Stimulated activated CD4-positive, alpha-beta T cell treated with anti-CD3 and anti-CD28 coated beads, Interleukin-15, amount 100 ng/mL, for 24 hours (primary cell): ENCODE data around the gene KCTD1.

Experiments
- DNase-seq: peaks from one replicate; pipeline ENCODE4 v3.0.0-alpha.2; 2020

The KCTD1 gene

GRCh38 chr18:26421503-26421902, 126.8 kb downstream of the KCTD1 start:
- DNase-seq = no peak

- no peak for DNase-seq
Observed at GRCh38 chr18:26419746-26420145, 128.6 kb downstream of the KCTD1 start.

GRCh38 chr18:26418225-26418624, 130.1 kb downstream of the KCTD1 start:
- no peak for DNase-seq

GRCh38 chr18:26417190-26417589, 131.2 kb downstream of the KCTD1 start:
- no peak for DNase-seq

GRCh38 chr18:26416652-26417150, 131.7 kb downstream of the KCTD1 start:
- DNase-seq = no peak

- no peak for DNase-seq
Observed at GRCh38 chr18:26415631-26416030, 132.7 kb downstream of the KCTD1 start.

GRCh38 chr18:26414901-26415440, 133.4 kb downstream of the KCTD1 start:
- no peak for DNase-seq

GRCh38 chr18:26409091-26409490, 139.3 kb downstream of the KCTD1 start:
- no peak for DNase-seq

- DNase-seq = no peak
Observed at GRCh38 chr18:26407736-26408601, 140.4 kb downstream of the KCTD1 start.

- DNase-seq = no peak
Observed at GRCh38 chr18:26406854-26407517, 141.4 kb downstream of the KCTD1 start.

GRCh38 chr18:26406324-26406723, 142.0 kb downstream of the KCTD1 start:
- no peak for DNase-seq

GRCh38 chr18:26405190-26405801, 143.1 kb downstream of the KCTD1 start:
- peak; percentile 9 for DNase-seq
